HG02943 (cell line): ENCODE results near the gene ATXN7.

ENCODE experiments used
- ATAC-seq: cut with Tn5 transposase; IDR thresholded peaks from one replicate; pipeline ENCODE4 v1.9.1; 2021; ENCODE audit warnings: mild to moderate bottlenecking, low read depth, moderate library complexity; ENCODE audit not compliant: unreplicated experiment

The ATXN7 gene

GRCh38 chr3:64008487-64009351 lies 145.1 kb downstream of the ATXN7 start:
- no peak for ATAC-seq

- no peak for ATAC-seq
Observed at GRCh38 chr3:64009528-64009927, 145.9 kb downstream of the ATXN7 start.

GRCh38 chr3:64010199-64010598 lies 146.5 kb downstream of the ATXN7 start:
- no peak for ATAC-seq

DNA sequence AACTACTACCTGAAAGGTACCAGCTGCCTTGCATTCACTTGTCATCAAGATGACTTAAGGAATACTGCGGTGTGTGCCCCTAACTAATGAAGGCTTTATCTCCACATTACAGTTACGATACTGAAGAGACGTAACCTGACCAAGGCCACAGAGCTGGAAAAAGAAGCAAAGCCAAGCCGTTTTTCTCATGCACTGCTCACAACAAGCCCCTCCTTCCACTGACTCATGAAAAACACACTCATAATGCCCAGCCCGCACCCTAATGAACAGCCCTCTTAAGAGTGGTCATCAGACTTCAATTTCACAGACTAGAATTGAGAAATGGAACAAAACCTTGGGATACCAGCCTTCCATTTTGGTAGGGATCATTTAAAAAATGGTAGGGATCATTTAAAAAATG lies 148.0 kb downstream of the ATXN7 start:
- no peak for ATAC-seq

- ATAC-seq = no peak
Observed at GRCh38 chr3:64016941-64017620, 153.4 kb downstream of the ATXN7 start.

DNA sequence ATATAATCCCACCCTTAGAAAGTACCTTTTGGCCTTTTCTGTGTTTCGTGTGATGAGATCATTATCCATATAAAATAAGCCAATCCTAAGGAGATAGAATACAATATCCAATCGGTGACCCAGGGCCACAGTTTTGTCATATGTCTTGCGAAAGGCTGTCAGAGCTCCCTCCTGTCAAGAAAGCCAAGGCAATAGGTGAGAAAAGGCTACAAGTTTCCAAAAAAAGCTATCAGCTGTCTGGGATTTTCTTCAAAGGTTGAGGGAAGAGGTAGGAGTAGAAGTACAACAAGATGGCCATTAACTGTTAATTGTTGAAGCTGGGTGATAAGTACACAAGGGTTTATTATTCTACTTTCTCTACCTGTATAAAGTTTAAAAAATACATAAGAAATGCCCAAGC lies 155.6 kb downstream of the ATXN7 start:
- ATAC-seq = no peak

GRCh38 chr3:64019879-64020278 lies 156.2 kb downstream of the ATXN7 start:
- no peak for ATAC-seq

DNA sequence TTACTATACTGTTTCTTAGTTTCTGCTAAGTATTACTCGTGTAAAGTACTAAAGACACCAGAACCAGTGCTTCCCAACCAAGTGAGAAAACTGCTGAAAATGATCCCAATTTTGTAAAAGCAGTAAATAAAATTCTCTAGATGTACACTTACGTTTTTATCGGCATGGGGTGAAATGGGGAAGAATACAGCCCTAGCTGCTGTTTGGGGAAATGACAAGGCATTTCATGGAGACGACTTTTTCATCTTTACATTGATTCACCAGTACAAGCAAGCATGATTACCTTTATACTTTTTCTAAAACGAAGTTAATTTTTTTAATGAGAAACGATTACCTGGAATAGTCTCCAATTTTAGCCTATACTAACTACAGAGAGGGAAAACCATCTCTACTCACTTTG lies 158.3 kb downstream of the ATXN7 start:
- no peak for ATAC-seq

DNA sequence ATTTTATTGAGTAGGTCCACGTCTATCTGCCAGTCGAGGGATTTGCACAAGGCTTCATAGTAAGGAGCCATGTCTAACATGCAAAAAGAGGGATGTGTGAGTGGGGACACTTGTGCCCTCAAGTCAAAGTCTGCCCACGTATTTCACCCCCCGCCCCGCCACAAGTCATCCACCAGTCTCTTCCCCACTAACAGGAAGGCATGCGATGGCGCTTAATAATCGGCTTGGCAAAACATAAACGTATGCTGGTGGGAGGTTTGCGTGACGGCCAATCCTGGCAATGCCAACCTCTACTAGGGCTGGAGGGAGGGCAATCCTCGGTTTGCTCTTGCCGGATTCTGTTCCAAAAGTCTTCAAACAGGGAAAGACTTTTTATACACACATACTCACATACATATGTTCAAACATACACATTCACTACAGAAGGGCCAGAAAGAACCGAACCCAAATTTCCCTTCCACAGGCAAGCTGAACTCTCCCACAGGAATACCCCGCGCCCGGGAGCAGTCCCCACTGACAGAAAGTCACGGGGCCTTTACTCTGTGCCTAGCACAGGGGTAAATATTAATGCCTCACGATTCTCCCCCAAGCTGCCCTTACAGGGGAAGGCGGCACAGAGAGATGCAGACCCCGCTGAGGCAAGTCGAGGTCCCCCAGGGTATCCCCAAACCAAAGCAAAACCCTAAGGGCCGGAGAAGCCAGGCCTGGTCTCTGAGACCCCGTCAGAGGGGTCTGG lies 159.0 kb downstream of the ATXN7 start:
- no peak for ATAC-seq

DNA sequence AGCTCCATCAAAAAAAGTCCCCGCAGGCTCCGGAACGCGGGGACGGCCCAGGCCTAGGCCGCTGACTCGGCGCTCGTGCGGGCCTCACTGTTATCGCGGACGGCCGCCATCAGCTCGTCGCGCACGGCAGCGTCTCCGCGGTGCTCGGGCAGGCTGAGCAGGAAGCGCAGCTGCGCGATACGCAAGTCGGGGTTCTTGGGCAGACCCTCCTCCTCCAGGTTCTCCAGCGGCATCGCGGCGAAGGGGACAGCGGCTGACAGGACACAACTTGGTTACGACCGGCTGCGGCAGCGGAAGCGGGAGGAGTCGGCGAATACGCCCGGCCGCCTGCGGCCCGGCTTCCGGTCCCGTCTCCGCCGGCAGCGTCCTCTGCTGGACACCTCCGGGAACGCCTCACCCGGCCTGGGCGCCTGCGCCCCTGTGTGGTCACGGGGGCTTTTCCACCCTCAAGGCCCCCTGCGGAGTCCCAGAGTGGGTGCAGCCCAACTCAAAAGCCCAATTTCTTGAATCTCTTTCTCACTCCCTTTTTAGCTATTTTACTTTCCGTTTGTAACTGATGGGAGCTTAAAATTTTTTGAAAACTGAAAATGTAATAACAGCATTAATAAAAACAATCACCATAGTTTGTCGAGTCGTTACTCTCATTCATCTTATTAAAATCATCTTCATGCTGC lies 159.7 kb downstream of the ATXN7 start, which contains the start of gene PSMD6:
Gene PSMD6 (minus strand): TSS at position 308 of the 674 bp plus-strand sequence. CDS start 75 bp downstream, at position 233.
- peak; percentile 95 for ATAC-seq

GRCh38 chr3:64023861-64024223 lies 160.2 kb downstream of the ATXN7 start:
- ATAC-seq = no peak

- no peak for ATAC-seq
Observed at GRCh38 chr3:64026346-64026745, 162.7 kb downstream of the ATXN7 start.

- no peak for ATAC-seq
Observed at GRCh38 chr3:64027658-64028057, 164.0 kb downstream of the ATXN7 start.

GRCh38 chr3:64028754-64029153 lies 165.1 kb downstream of the ATXN7 start:
- no peak for ATAC-seq

DNA sequence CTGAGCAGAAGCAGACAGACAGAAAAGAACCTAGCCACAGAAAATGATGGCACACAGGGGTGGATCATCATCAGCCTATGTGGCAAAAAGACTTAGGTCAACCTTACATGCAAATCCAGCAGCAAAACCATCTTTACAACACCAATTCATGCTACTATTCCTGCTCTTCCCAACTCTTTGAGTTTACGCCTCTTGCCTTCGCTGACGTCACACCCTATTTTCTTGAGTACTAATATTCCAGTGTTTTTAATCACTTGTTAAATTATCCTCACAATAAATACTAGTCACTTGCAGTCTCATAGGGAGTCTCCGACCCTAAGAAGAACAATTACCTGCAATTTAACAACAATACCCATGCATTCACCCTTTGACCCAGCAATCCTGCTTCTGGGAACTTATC lies 165.6 kb downstream of the ATXN7 start:
- no peak for ATAC-seq

GRCh38 chr3:64030741-64031140 lies 167.1 kb downstream of the ATXN7 start:
- ATAC-seq = peak; percentile 91

- ATAC-seq = no peak
Observed at GRCh38 chr3:64031540-64032508, 168.2 kb downstream of the ATXN7 start.

DNA sequence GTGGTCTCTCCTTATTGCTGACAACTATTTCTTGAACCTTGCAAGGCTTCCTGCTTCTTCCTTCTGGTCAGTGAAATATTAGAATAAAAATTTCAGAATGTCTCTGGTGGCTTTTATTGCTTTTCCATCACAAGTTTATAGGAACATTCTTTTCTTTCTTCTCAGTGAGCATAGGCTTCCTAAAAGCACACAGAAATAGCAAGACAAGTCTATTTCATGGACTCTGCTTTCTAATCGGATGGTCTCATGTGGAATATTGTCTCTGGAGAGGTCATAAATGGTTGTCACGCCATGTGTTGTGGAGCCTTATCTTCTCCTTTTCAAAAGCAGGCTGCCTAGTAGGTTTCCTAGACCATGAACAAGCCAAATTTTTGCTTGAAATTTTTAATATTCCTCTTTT lies 169.4 kb downstream of the ATXN7 start:
- ATAC-seq = no peak

DNA sequence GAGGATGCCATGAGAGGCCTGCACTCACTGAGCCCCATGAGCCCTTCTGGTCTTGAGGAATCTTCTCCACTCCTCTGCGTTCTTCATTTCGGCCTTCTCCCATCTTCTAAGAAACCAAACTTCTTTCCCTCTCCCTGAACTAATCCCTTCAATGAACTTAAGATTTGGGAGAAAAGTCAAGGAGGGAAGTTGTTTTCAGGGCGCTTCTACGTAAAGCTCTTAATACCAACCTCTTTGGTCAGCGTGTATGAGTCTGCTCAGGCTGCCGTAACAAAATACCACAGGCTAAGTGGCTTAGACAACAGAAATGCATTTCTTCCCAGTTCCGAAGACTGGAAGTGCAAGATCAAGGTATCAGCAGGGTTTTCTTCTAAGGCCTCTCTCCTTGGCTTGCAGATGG lies 173.4 kb downstream of the ATXN7 start:
- ATAC-seq = no peak
